DOHH2 (cell line): ENCODE results near the gene MKKS.

Experiments
- H3F3A ChIP-seq: fragments of 200-600 bp; sonication (generic), shearing (Covaris generic); 2 replicates; pipeline ENCODE4 v1.6.0; 2016; ENCODE audit warnings: antibody characterized with exemption, mild to moderate bottlenecking; ENCODE audit not compliant: control insufficient read depth, insufficient read depth
- H3K27ac ChIP-seq: fragments of 200-600 bp; sonication (generic); 2 replicates; pipeline ENCODE4 v1.5.1; 2014; ENCODE audit warnings: low read depth, mild to moderate bottlenecking, low read length, moderate library complexity
- H3K27me3 ChIP-seq: fragments of 200-600 bp; sonication (generic); 2 replicates; pipeline ENCODE4 v1.6.1; 2014; ENCODE audit warnings: mild to moderate bottlenecking, low read length, mixed read lengths; ENCODE audit not compliant: control insufficient read depth
- H3K36me3 ChIP-seq: fragments of 200-600 bp; sonication (generic); 2 replicates; pipeline ENCODE4 v1.6.1; 2014; ENCODE audit warnings: mild to moderate bottlenecking, low read length, moderate library complexity, mixed read lengths; ENCODE audit not compliant: control insufficient read depth
- H3K4me1 ChIP-seq: fragments of 200-600 bp; sonication (generic); 2 replicates; pipeline ENCODE4 v1.6.1; 2014; ENCODE audit warnings: mild to moderate bottlenecking, low read length, mixed read lengths; ENCODE audit not compliant: control insufficient read depth
- H3K4me2 ChIP-seq: fragments of 200-600 bp; sonication (generic); 2 replicates; pipeline ENCODE4 v1.6.0; 2014; ENCODE audit warnings: mild to moderate bottlenecking, low read length, moderate library complexity
- H3K4me3 ChIP-seq: fragments of 200-600 bp; sonication (generic); 2 replicates; pipeline ENCODE4 v1.5.1; 2014; ENCODE audit warnings: mild to moderate bottlenecking, low read length, mixed read lengths
- H3K79me2 ChIP-seq: fragments of 200-600 bp; sonication (generic); 2 replicates; pipeline ENCODE4 v1.6.1; 2014; ENCODE audit warnings: mild to moderate bottlenecking, low read length, mixed read lengths; ENCODE audit not compliant: control insufficient read depth
- H3K9me2 ChIP-seq: fragments of 200-600 bp; sonication (generic); replicated peaks from 2 replicates; pipeline ENCODE4 v1.6.1; 2014; ENCODE audit warnings: mild to moderate bottlenecking, low read length, mixed read lengths; ENCODE audit not compliant: control insufficient read depth
- H3K9me3 ChIP-seq: fragments of 200-600 bp; sonication (generic); 2 replicates; pipeline ENCODE4 v1.6.1; 2014; ENCODE audit warnings: antibody characterized with exemption, low read length, mixed read lengths; ENCODE audit not compliant: control insufficient read depth, insufficient read depth
- H4K20me1 ChIP-seq: fragments of 200-600 bp; sonication (generic); 2 replicates; pipeline ENCODE4 v1.6.0; 2014; ENCODE audit warnings: low read depth, mild to moderate bottlenecking, antibody characterized with exemption, low read length, moderate library complexity; ENCODE audit not compliant: control insufficient read depth, insufficient read depth
- EZH2phosphoT487 ChIP-seq: fragments of 200-600 bp; sonication (generic); IDR thresholded peaks from 2 replicates; pipeline ENCODE4 v1.6.1; 2017; ENCODE audit warnings: borderline replicate concordance, mild to moderate bottlenecking, antibody characterized with exemption, low read length, moderate library complexity, mixed read lengths
- TF ChIP-seq, protein P1 (sequence below): fragments of 200-600 bp; sonication (generic); IDR thresholded peaks from one replicate; pipeline ENCODE4 v1.5.1; 2014; ENCODE audit warnings: antibody characterized with exemption, mild to moderate bottlenecking, low read depth, low read length; ENCODE audit not compliant: poor library complexity, severe bottlenecking

Gene MKKS

DNA sequence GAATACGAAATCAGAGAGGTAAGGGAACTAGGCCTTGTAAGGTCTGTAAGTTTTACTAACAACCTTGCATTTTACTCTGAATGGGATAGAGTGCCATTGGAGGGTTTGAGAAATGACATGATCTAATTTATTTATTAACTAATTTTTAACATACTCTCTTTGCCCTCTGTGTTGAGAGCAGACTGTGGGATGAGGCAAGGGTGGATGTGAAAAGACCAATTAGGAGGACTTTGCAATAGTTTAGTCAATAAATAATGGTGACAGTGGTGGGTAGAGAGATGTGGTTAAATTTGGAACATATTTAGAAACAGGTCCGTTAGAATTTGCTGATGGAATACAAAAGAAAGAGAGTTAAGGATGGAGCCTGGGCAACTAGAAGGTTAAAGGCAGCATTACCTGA is 60.0 kb downstream of the MKKS start:
- H3K27ac ChIP-seq, result no peak overlapping the region
- no peaks in the 10 kb centered on the region for H3F3A ChIP-seq
- no peaks in the 10 kb centered on the region for H3K4me1 ChIP-seq
- H3K27me3 ChIP-seq, result peaks cover 4% of the 10 kb centered on the region
- no peaks in the 10 kb centered on the region for H4K20me1 ChIP-seq
- no peaks in the 10 kb centered on the region for H3K79me2 ChIP-seq
- H3K9me2 ChIP-seq, result no peaks in the 10 kb centered on the region
- H3K4me2 ChIP-seq, result no peak overlapping the region
- H3K4me3 ChIP-seq, result no peak overlapping the region
- no peaks in the 10 kb centered on the region for H3K9me3 ChIP-seq
- TF ChIP-seq, protein P1, sequence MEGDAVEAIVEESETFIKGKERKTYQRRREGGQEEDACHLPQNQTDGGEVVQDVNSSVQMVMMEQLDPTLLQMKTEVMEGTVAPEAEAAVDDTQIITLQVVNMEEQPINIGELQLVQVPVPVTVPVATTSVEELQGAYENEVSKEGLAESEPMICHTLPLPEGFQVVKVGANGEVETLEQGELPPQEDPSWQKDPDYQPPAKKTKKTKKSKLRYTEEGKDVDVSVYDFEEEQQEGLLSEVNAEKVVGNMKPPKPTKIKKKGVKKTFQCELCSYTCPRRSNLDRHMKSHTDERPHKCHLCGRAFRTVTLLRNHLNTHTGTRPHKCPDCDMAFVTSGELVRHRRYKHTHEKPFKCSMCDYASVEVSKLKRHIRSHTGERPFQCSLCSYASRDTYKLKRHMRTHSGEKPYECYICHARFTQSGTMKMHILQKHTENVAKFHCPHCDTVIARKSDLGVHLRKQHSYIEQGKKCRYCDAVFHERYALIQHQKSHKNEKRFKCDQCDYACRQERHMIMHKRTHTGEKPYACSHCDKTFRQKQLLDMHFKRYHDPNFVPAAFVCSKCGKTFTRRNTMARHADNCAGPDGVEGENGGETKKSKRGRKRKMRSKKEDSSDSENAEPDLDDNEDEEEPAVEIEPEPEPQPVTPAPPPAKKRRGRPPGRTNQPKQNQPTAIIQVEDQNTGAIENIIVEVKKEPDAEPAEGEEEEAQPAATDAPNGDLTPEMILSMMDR, result no peak
- no peak for TF ChIP-seq EZH2phosphoT487
- H3K36me3 ChIP-seq, result no peaks in the 10 kb centered on the region

DNA sequence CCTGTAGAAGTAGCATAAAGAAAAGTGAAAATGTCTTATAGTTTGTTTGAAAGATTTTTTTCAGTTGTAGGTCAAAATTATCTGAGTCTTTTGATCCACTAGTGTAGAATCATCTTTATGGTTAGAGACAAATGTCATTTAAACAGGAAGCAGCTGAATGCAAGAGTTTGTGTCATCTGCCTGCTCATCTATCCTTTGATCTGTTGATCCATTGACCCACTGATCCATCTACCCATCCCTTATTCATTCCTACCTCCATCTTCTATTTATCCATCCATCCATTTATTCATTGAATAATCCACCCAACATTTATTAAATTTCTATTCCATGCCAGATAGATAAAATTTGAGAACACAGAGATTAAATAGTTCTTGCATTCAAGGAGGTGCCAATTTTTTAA is 62.6 kb downstream of the MKKS start:
- Histone ChIP-seq H3F3A (no peaks in the 10 kb centered on the region), H4K20me1 (no peaks in the 10 kb centered on the region), H3K36me3 (no peaks in the 10 kb centered on the region), H3K9me3 (no peaks in the 10 kb centered on the region), H3K4me1 (no peaks in the 10 kb centered on the region), H3K4me2 (no peak overlapping the region), H3K27ac (no peak overlapping the region), H3K4me3 (no peak overlapping the region), H3K79me2 (no peaks in the 10 kb centered on the region), H3K27me3 (peaks cover 4% of the 10 kb centered on the region), H3K9me2 (no peaks in the 10 kb centered on the region)
- no peak for TF ChIP-seq EZH2phosphoT487
- TF ChIP-seq, protein P1, result no peak

DNA sequence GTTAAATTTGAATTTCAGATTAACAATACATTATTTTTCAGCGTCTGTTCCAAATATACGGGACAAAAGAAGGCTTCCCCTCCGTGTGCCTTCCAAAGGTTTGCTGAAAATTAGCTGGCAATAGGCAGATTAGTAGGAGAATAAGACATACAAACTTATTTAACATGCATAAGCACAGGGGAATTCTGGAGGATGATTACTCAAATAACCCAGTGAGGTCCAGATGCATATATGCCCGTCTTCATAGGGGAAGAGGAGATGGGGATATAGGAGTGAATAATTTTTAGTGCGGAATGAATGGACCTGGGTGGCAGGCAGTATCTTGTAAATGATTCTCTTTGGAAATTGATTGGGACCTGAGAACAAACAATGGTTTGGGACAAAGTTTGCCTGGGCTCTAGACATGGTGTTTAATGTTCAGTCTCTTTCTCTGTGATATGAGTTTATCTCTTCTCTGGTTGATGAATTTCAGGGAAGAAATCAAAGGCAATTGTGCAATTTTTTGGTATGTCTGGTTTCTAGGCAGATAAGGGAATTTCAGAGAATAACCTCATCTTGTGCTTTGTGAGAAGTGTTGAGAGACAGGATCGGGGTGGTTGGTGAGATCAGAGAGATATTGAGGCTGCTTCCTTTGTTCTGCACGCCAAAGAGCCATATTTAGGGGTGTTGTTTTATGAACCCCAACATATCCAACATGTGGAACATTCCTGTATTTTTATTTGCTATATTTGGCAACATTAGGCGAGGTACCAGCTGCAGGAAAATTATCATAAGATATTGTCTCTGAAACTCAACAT is 63.7 kb downstream of the MKKS start:
- Histone ChIP-seq H3K27ac (no peak overlapping the region), H3K79me2 (no peaks in the 10 kb centered on the region), H3K27me3 (peaks cover 4% of the 10 kb centered on the region), H3K9me3 (no peaks in the 10 kb centered on the region), H3K4me1 (no peaks in the 10 kb centered on the region), H3K4me3 (no peak overlapping the region), H3K36me3 (no peaks in the 10 kb centered on the region), H3K9me2 (no peaks in the 10 kb centered on the region), H3F3A (no peaks in the 10 kb centered on the region), H3K4me2 (no peak overlapping the region), H4K20me1 (no peaks in the 10 kb centered on the region)
- TF ChIP-seq, protein P1, result no peak
- no peak for TF ChIP-seq EZH2phosphoT487
